Measurements from ENCODE around the gene BCAS3.

BCAS3 gene

GRCh38 chr17:61392679-61393078 lies 715.0 kb downstream of the BCAS3 start:
- DNase-seq = no peak

GRCh38 chr17:61393550-61393903 lies 715.9 kb downstream of the BCAS3 start:
- DNase-seq = no peak

GRCh38 chr17:61393904-61394629 lies 716.4 kb downstream of the BCAS3 start:
- DNase-seq = peak; percentile 47

- DNase-seq = no peak
Observed at GRCh38 chr17:61394630-61395408, 717.2 kb downstream of the BCAS3 start.

- DNase-seq = no peak
Observed at GRCh38 chr17:61395409-61395982, 717.8 kb downstream of the BCAS3 start.

GRCh38 chr17:61395983-61396585 lies 718.4 kb downstream of the BCAS3 start:
- no peak for DNase-seq

DNA sequence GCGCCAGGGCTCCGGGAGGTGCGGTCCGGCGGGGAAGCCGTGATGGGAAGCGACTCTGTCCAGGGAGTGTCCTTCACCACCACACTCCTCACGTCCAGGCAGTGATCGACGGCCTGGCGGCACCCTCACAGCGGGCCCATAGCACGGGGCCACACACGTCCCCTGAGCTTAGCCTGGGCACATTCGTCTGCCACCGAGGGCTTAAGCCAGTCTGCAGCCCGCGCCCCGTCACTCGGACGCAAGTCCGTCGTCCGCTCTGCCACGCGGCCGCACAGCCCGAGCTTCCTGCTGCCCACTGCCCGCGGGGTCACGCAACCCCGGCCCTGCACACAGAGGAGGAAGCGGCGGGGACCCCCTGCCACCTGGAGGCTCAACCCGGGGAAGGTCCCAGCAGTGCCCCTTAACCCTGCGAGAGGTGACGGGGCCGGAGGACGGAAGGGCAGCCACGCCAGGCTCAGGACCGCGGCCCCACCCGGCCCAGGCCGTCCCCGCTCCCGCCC lies 719.0 kb downstream of the BCAS3 start:
- no peak for DNase-seq

DNA sequence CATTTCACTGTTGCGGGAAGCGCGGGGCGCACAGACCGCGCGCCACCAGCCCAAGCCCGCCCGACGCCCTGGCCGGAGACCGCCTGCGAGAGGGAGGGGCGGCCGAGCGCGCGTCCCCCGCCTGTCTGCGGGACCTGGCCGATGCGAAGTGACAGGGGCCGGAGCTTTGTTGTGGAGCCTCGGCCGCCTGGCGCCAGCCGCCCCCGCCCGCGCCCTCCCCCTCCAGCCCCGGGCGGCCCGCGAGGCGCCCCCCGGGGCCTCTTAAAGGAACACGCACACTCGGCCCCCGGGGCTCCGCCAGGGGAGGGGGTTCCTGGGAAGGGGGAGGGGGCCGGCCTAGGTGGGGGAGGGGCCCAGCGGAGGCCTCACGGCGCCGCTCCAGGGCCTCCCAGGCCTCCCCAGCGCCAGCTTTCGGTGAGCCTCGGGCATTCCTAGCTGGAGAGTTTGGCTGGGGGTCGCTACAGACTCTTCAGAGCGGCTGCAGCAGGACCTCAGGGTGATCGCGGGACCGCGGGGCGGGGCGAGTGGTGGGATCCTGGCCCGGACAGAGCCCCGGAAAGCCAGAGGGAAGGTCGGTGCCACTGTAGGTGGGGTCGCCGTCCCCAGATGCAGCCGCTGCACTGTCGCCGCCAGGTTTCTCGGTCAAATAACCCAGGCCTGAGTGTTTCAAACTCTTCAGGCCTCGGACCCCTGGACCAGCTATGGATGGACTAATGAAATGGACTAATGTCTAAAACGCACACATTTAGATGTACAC lies 719.6 kb downstream of the BCAS3 start:
- DNase-seq = no peak

DNA sequence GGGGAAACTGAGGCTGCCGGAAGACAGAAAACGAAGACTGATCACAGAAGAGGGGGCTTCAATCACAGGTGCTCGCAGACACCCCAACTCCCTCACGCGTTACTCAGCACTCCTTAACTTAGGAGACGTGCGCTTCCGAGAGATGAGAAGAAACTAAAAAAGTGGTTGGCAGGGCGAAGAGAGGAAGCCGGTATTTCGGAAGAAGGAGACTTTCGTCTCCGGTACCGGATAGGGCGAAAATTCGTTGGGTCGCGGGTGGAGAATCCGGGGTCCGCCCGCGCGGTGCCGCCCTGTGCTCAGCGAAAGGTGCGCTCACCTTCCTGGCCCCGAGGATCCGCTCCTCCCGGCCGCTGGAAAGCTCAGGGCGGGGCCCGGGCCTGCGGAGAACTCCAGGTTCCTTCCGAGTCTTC lies 721.1 kb downstream of the BCAS3 start:
- no peak for DNase-seq

GRCh38 chr17:61399131-61400065 lies 721.7 kb downstream of the BCAS3 start, which contains the start of gene TBX2:
Gene TBX2 (plus strand): TSS chr17:61399843. CDS start chr17:61400177, 334 bp downstream.
- no peak for DNase-seq

DNA sequence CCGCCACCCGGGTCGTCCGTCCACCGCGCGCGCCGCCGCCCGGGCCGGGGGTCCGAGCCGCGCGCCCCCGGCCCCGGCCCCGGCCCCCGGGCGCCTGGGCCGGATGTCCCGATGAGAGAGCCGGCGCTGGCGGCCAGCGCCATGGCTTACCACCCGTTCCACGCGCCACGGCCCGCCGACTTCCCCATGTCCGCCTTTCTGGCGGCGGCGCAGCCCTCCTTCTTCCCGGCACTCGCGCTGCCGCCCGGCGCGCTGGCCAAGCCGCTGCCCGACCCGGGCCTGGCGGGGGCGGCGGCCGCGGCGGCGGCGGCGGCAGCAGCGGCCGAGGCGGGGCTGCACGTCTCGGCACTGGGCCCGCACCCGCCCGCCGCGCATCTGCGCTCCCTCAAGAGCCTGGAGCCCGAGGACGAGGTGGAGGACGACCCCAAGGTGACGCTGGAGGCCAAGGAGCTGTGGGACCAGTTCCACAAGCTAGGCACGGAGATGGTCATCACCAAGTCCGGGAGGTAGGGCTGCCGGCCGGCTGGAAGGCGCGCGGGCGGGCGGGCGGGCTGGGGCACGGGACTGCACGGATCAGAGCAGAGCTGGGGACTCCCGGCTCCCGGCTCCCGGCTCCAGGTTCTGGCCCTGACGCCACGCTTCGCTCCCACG lies 722.5 kb downstream of the BCAS3 start:
- DNase-seq = no peak

GRCh38 chr17:61400717-61401388 lies 723.2 kb downstream of the BCAS3 start:
- no peak for DNase-seq

DNA sequence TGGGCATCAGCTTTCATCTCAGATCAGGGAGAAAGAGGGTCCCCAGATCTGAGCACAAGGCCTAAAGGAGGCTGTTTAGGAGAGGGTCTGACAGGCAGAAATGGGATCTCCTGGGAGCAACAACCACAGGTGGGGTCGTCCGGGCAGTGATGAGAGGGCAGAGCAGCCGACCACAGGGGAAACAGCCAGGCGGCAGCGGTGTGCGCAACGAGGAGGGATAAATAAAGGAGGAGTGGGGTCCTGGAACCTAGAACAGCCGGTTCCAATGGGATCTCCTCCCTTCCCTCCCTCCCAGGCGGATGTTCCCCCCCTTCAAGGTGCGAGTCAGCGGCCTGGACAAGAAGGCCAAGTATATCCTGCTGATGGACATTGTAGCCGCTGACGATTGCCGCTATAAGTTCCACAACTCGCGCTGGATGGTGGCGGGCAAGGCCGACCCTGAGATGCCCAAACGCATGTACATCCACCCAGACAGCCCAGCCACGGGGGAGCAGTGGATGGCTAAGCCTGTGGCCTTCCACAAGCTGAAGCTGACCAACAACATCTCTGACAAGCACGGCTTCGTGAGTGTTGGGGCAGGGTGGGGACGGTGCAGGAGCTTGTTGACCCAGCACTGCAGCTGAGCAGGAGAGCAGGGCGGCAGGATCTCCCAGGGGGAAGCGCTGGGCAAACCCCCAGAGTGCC lies 723.9 kb downstream of the BCAS3 start:
- DNase-seq = no peak

GRCh38 chr17:61402073-61402541 lies 724.5 kb downstream of the BCAS3 start:
- no peak for DNase-seq

GRCh38 chr17:61402978-61403800 lies 725.5 kb downstream of the BCAS3 start:
- DNase-seq = peak; percentile 46

DNA sequence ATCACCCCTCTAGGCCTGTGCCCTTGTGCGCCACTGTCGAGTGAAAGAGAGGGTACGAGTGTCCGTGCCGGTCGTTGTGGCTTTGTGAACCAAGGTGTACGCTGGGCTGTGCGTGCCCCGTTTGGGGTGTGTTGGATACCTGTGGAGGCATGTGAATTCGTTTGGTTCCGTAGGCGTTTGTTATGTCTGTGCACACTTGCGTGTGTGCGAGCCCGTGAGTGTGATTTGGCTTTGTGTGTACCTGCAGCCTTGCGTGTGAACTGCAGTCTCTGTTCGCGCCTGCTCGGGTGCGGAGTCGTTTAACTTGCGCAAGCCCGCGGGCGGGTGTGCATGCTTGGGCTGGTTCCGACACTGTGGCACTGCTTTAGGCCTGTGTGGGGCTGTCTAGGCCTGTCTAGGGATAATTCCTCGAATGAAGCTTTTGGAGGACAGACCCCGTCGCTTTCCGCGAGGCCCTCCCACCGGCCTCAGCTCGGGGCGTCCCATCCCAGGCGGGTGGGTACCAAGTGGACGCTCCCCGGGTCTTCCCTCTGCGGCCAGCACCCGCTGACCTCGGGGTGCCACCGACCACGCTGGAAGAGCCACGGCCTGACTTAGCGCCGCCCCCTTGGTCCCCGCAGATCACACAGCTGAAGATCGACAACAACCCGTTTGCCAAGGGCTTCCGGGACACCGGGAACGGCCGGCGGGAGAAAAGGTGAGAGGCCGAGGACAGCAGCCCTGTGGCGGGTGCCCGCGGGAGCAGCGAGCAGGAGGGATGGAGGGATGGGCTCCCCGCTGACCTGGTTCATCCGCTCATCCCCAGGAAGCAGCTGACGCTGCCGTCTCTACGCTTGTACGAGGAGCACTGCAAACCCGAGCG lies 726.4 kb downstream of the BCAS3 start:
- no peak for DNase-seq

DNA sequence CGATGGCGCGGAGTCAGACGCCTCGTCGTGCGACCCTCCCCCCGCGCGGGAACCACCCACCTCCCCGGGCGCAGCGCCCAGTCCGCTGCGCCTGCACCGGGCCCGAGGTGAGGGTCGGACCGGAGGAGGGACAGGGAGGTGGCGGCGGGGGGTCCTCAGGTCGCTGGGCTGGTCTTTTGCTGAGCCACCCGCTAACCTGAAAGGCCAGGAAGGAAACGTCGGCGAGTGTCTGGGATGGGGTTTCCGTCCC lies 726.9 kb downstream of the BCAS3 start:
- no peak for DNase-seq
